Measurements from ENCODE around the gene IRF2BP2.

DNA sequence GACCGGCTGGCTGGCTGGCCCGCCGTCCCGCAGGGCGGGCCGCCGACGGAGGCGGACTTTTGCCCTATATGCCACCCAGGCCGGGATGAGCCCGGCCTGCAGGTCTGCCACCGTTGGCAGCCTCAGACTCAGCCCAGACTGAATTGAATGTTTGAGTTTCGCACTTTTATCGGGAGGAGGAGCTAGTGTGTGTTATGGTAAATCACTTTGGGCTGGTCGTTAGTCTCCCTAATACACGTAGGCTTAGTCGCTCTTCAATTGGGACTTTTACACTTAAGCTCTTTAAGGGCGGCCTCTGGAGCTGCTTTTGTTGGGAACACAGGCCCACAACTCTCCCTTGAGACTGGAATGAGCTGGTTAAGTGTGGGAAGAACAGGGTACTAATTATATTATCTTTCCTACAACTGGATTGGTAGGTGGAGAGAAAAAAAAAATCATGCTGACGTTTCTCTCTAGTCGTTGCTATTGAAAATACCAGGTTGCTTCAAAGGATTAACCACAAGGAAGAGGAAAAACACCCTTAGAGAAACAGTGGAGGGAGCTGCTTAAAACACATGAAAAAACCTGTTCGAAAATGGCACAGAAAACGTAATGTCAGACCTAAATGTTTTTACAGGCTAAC lies 1.4 kb upstream of the IRF2BP2 start:
- TF ChIP-seq, protein P1, sequence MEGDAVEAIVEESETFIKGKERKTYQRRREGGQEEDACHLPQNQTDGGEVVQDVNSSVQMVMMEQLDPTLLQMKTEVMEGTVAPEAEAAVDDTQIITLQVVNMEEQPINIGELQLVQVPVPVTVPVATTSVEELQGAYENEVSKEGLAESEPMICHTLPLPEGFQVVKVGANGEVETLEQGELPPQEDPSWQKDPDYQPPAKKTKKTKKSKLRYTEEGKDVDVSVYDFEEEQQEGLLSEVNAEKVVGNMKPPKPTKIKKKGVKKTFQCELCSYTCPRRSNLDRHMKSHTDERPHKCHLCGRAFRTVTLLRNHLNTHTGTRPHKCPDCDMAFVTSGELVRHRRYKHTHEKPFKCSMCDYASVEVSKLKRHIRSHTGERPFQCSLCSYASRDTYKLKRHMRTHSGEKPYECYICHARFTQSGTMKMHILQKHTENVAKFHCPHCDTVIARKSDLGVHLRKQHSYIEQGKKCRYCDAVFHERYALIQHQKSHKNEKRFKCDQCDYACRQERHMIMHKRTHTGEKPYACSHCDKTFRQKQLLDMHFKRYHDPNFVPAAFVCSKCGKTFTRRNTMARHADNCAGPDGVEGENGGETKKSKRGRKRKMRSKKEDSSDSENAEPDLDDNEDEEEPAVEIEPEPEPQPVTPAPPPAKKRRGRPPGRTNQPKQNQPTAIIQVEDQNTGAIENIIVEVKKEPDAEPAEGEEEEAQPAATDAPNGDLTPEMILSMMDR (IDR thresholded peaks at IDR 0.05): no peak
- TF ChIP-seq EP300 (IDR thresholded peaks at IDR 0.05): peak in 1 of 2 donors; percentile 52
- TF ChIP-seq POLR2A (IDR thresholded peaks at IDR 0.05): no peak

All from tibial nerve (tissue), 4 donors.